ENCODE measurements around the gene ASTN2.

DNA sequence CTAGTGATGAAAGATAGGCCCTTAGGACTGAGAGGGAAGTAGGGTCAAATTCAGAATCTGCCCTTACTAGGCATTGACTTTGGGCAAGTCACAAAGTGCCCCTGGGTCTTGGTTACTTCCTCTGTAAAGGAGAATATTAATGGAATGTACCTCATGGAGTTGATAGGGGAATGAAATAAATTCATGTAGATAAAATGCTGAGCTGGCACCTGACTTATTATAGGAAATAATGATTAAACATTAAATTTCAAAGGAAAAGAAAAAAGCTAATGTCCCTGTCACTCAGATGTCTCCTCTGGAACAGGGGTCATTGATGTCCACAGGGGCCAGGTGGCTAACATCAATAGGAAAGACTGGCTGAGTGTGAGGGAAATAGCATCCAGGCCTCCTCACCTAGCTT lies 406.4 kb downstream of the ASTN2 start:
- TF ChIP-seq, protein P1, sequence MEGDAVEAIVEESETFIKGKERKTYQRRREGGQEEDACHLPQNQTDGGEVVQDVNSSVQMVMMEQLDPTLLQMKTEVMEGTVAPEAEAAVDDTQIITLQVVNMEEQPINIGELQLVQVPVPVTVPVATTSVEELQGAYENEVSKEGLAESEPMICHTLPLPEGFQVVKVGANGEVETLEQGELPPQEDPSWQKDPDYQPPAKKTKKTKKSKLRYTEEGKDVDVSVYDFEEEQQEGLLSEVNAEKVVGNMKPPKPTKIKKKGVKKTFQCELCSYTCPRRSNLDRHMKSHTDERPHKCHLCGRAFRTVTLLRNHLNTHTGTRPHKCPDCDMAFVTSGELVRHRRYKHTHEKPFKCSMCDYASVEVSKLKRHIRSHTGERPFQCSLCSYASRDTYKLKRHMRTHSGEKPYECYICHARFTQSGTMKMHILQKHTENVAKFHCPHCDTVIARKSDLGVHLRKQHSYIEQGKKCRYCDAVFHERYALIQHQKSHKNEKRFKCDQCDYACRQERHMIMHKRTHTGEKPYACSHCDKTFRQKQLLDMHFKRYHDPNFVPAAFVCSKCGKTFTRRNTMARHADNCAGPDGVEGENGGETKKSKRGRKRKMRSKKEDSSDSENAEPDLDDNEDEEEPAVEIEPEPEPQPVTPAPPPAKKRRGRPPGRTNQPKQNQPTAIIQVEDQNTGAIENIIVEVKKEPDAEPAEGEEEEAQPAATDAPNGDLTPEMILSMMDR (IDR thresholded peaks at IDR 0.05; ENCODE audit: low read depth, low read length, poor library complexity, severe bottlenecking), result no peak
- no peak for TF ChIP-seq EZH2phosphoT487 (IDR thresholded peaks at IDR 0.05; ENCODE audit: borderline replicate concordance, low read length)

All from DOHH2 (cell line).